Nephron progenitor cell (in vitro differentiated cells): ENCODE results near the gene MSRB1.

Source experiments
- DNase-seq: peaks from one replicate; pipeline ENCODE4 v3.0.0; 2021
- H3K27ac Mint-ChIP-seq: 2 replicates; pipeline ENCODE4 v1.8.0; 2021; ENCODE audit warnings: mild to moderate bottlenecking, moderate library complexity, mixed read lengths
- H3K27me3 Mint-ChIP-seq: 2 replicates; pipeline ENCODE4 v1.8.0; 2021; ENCODE audit warnings: mild to moderate bottlenecking, low read depth, mixed read lengths; ENCODE audit not compliant: poor library complexity
- H3K36me3 Mint-ChIP-seq: 2 replicates; pipeline ENCODE4 v1.8.0; 2021; ENCODE audit warnings: low read depth, mixed read lengths
- H3K4me1 Mint-ChIP-seq: 2 replicates; pipeline ENCODE4 v1.8.0; 2021; ENCODE audit warnings: mixed read lengths
- H3K4me3 Mint-ChIP-seq: 2 replicates; pipeline ENCODE4 v1.8.0; 2021; ENCODE audit warnings: mild to moderate bottlenecking, moderate library complexity, mixed read lengths
- H3K9me3 Mint-ChIP-seq: 2 replicates; pipeline ENCODE4 v1.8.0; 2021; ENCODE audit warnings: mild to moderate bottlenecking, moderate library complexity, mixed read lengths
- TF ChIP-seq, protein P1 (sequence below): fragments of 200-600 bp; sonication (generic); IDR thresholded peaks from 2 replicates; pipeline ENCODE4 v1.5.0; 2021; ENCODE audit warnings: antibody characterized with exemption

The MSRB1 gene

DNA sequence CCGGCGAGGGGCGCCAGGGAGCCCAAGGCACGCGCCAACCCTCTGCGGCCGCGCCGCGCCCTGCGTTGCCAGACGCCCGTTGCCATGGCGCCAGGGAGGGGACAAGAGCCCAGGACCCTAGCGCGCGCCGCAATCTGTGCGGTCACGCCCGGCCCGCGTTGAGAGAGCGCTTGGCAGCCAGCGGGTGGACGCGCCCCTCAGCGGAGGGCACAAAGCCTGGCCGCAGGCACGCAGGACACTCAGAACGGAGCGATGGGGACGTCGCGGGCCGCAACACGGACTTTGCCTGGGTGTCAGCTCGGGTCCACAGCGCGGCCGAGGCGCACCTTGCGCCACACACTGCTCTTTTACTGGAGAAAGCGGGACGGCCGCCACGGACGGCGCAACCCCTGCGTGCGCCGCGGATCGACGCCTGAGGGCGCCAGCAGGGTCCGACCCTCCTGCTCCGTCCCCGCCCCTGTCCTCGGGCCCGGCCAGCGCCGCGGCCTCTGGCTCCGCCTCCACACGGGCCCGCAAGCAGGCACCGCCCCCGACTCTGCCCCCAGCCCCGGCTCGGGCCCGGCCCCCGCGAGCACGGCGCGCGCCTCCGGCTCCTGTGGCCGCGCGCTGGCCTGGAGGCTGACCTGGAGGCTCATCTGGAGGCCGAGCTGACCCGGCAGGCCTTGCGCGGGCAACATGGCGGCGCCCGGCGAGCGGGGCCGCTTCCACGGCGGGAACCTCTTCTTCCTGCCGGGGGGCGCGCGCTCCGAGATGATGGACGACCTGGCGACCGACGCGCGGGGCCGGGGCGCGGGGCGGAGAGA, 40.7 kb upstream of the MSRB1 start, which contains the start of gene GFER:
GFER (plus strand) TSS at position 650 of the 803 bp plus-strand sequence; CDS start at position 676, 26 bp downstream.
- H3K4me3 Mint-ChIP-seq: peak within 1 kb of the TSS; percentile 89
- TF ChIP-seq, protein P1, sequence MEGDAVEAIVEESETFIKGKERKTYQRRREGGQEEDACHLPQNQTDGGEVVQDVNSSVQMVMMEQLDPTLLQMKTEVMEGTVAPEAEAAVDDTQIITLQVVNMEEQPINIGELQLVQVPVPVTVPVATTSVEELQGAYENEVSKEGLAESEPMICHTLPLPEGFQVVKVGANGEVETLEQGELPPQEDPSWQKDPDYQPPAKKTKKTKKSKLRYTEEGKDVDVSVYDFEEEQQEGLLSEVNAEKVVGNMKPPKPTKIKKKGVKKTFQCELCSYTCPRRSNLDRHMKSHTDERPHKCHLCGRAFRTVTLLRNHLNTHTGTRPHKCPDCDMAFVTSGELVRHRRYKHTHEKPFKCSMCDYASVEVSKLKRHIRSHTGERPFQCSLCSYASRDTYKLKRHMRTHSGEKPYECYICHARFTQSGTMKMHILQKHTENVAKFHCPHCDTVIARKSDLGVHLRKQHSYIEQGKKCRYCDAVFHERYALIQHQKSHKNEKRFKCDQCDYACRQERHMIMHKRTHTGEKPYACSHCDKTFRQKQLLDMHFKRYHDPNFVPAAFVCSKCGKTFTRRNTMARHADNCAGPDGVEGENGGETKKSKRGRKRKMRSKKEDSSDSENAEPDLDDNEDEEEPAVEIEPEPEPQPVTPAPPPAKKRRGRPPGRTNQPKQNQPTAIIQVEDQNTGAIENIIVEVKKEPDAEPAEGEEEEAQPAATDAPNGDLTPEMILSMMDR: no peak
- H3K4me1 Mint-ChIP-seq: peaks cover 21% of the 10 kb centered on the region
- H3K27me3 Mint-ChIP-seq: peaks cover 65% of the 10 kb centered on the region
- H3K36me3 Mint-ChIP-seq: peaks cover 14% of the 10 kb centered on the region
- peak within 1 kb of the TSS; percentile 61 for H3K27ac Mint-ChIP-seq
- no peaks in the 10 kb centered on the region for H3K9me3 Mint-ChIP-seq
- DNase-seq: peak; percentile 96

DNA sequence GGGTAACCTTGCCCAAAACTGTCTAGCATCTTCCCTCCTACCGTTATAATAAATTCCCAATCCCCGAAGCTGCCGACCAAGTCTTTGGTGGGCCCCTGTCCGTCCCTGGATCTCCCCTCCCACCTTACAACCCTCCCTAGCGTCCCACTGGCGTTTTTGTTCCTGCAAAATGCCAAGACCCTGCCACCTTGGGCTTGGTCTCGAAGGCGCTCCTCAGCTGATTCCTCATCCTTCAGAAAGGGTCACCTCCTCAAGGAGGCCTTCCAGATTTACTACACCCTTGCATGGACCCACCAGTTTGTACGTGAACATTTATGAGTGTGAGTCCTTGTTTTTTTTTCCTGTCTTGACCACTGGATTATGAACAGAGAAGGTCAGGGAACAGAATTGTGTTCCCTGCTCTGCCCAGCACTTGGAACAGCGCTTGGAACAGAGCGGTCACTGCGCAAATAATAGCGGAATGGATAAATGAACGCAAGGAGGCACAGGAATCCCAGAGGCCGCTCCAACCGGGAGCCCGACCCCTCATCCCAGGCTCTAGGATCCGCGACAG, 40.1 kb upstream of the MSRB1 start:
- Mint-ChIP-seq H3K27ac (peak overlapping the region; percentile 61), H3K4me3 (peak overlapping the region; percentile 79), H3K4me1 (peaks cover 17% of the 10 kb centered on the region), H3K9me3 (no peaks in the 10 kb centered on the region), H3K36me3 (peaks cover 14% of the 10 kb centered on the region), H3K27me3 (peaks cover 65% of the 10 kb centered on the region)
- DNase-seq: no peak
- TF ChIP-seq, protein P1: no peak

DNA sequence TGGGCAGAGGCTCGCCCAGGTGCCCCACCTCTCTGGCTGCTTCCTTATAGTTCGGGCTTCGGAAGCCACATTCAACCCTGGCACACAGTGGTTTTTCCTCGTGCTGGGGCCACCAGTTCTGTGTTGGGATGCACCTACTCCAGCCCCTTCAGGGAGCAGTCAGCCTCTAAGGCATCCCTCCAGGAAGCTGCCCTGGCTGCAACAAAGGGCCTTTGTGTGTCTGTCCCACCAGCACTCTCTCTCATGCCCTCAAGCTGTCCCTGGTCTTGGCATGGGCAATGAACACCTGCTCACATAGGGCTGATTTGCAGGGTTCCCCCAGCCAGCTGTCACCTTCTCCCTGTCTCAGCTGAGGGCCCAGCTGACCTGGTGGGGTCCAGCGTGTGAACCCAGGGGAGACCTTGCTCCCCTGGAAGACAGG, 39.0 kb upstream of the MSRB1 start:
- peaks cover 64% of the 10 kb centered on the region for H3K27me3 Mint-ChIP-seq

DNA sequence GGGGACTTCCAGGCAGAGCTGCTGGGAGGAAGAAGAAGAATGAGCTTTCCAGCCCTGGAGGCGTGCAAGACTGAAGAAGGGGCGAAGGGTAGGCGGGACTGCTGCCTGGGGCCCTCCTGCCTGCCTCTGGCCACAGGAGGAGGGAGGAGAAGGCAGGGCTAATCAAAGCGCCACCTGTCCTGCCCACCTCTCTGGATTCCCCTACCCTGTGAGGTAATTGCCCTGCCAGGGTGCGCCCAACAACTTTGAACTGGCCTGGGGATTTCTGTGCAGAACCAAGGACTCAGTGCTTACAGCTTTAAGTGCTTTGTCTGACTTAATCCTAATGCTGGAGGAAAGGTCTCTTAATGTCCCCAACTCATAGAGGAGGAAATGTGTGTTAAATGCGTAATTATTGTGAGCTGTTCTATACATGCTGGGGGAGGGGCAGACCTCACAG, 38.4 kb upstream of the MSRB1 start, which contains the start of gene NOXO1:
NOXO1 (minus strand) TSS at position 72 of the 439 bp plus-strand sequence. CDS start 290 bp downstream, outside the sequence.
- Mint-ChIP-seq H3K9me3 (no peaks in the 10 kb centered on the region), H3K4me3 (peak within 1 kb of the TSS; percentile 19), H3K27ac (no peak within 1 kb of the TSS), H3K4me1 (peaks cover 17% of the 10 kb centered on the region), H3K36me3 (peaks cover 5% of the 10 kb centered on the region), H3K27me3 (peaks cover 58% of the 10 kb centered on the region)
- DNase-seq: no peak
- TF ChIP-seq, protein P1: no peak

More for the DNA sequence above, 39.0 kb upstream of the MSRB1 start:
- H3K9me3 Mint-ChIP-seq: no peaks in the 10 kb centered on the region
- TF ChIP-seq, protein P1: no peak
- H3K36me3 Mint-ChIP-seq: peaks cover 12% of the 10 kb centered on the region
- H3K27ac Mint-ChIP-seq: no peak overlapping the region
- peaks cover 17% of the 10 kb centered on the region for H3K4me1 Mint-ChIP-seq
- H3K4me3 Mint-ChIP-seq: no peak overlapping the region
- no peak for DNase-seq

DNA sequence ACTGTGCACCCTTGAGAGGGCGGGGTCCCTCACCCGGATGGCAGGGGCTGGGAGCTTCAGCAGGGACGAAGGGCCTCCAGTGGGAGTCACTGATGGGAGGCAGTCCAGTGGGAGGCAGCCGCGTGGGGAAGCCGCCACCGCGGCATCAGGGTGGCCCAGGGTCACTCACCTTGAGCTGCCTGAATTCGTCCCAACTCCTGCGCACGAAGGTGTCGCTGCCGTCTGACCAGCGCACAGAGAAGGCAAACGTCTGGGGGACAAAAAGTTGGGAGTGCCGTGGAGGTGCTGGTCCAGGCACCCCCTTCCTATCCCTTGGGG, 37.7 kb upstream of the MSRB1 start:
- TF ChIP-seq, protein P1: no peak
- Mint-ChIP-seq H3K27me3 (peaks cover 58% of the 10 kb centered on the region), H3K4me3 (no peak overlapping the region), H3K27ac (no peak overlapping the region), H3K36me3 (peaks cover 5% of the 10 kb centered on the region), H3K9me3 (no peaks in the 10 kb centered on the region), H3K4me1 (peaks cover 17% of the 10 kb centered on the region)
- DNase-seq: no peak
